Fibroblast of peridontal ligament (primary cell): ENCODE results near the gene C19orf81.
"Not testable (repeated sequence)": the region's sequence is repeated elsewhere in the genome, so short reads cannot be mapped to it uniquely, and the experiment has no call there.

Experiments
- DNase-seq: peaks from one replicate; pipeline ENCODE4 v3.0.0-alpha.2; 2010; ENCODE audit errors: extremely low read depth

C19orf81 gene

DNA sequence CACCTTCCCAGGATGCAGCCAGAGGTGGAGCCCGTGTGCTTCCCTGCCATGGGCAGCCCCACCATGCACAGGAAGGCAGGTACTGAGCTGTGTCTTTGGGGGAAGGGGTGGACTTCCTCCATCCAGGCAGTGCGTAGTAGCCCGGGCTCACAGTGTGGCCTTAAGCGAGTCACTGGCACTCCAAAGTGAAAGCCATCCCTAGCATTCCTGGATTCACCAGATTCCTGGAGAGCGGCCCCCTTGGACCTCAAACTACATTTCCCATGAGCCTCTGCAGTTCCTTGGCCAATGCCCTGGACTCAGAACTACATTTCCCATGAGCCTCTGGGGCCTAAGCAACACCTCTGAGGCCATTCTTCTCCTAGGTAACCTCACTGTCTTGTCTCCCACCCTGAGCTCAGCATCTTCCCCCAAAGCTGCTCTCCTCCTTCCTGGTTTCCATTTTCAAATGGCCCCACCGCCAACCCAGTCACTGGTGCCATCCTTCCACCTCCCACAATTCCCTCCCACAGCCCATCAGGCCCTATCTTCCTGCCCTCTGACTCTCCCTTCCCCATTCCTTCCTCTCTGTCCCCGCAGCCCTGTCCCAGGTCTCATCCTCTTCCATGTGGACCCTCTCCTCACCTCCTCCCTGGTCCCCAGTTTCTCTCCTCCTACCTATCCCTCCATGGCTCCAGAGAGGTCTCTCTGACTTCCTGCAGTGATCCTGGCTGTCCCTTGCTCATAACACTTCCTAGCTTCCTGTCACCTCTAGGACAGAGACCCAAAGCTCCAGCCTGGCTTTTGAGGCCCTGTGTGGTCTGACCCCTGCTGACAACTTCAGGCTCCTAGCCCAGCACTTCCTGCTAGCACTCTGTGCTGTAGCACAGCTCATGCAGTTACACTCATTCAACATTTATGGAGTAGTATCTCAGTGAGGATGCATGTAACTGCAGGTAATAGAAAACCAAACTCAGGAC lies at the start of gene C19orf81:
C19orf81 (plus strand) TSS at position 13 of the 959 bp plus-strand sequence; CDS start at position 13, 0 bp downstream.
- no peak for DNase-seq

DNA sequence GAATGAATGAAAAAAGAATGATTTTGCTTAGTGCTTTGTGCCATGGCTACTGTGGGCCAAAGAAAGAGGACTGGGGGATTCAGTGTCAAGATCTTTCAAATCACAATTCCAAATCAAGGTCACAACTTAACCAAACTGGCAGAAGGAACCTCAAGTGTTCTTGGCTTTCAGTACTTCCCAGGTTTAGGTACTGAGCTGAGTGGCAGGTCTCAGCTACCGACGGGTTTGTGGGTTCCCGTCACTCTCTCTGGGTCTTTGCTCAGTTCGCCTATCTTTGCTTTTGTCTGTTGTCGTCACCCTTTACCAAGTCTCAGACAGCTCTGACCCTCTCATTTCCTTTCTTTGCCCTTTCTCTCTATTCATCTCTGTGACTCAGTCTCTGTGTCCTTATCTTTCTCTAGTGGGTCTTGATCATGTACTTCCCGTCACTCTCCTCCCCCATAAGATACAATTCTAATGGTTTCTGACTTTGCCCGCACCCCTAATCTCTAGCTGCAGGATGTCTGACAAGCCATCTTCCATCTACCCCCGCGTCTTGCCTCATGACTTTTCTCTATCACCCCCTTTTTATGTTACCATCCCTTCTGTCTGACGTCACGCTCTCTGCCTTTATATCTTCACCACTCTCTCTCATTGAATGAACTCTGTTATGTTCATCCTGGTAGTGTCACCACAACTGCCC lies 47.7 kb upstream of the C19orf81 start:
- DNase-seq: no peak

DNA sequence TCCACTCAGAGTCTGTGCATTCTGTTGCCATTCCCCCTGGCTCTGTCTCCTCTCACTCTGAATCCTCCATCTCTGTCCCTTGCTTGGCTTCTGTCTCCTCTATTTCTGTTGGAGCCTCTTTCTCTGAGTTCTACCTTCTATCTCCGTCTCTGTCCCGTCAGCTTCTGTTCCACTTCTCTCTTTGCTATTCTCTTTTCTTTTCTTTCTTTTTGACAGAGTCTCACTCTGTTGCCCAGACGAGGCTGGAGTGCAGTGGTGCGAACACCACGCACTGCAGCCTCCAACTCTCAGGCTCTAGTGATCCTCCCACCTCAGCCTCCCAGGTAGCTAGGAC lies 47.2 kb upstream of the C19orf81 start:
- DNase-seq: no peak

DNA sequence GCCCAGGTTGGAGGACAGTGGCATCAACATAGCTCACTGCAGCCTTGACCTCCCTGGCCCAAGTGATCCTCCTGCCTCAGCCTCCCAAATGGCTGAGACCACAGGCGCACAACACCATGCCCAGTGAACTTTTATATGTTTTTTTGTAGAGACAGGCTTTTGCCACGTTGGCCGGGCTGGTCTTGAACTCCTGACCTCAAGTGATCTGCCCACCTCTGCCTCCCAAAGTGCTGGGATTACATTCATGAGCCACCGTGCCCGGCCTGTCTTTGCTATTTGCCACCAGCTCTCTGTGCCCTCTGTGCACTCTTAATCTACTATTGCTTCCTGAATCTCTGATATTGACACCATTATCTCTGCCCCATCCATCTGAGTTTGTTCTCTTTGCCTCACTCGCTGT lies 46.7 kb upstream of the C19orf81 start:
- DNase-seq: no peak

DNA sequence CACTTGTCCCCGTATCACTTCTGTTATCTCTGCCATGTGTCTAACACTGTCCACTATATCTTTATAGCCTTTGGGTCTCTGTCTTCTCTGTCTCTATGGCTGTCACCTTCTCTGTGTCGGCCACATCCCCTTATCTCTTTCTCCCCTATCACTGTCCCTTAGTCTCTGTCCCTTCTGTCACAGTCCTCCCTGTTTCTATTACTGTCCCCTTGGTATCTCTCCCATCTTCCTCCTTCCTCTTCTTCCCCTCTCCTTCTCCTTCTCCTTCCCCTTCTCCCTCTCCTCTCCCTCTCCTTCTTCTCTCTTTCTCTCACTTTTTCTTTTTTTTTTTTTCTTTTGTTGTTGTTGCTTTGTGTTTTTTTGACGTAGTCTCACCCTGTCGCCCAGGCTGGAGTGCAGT lies 46.3 kb upstream of the C19orf81 start:
- DNase-seq: no peak

DNA sequence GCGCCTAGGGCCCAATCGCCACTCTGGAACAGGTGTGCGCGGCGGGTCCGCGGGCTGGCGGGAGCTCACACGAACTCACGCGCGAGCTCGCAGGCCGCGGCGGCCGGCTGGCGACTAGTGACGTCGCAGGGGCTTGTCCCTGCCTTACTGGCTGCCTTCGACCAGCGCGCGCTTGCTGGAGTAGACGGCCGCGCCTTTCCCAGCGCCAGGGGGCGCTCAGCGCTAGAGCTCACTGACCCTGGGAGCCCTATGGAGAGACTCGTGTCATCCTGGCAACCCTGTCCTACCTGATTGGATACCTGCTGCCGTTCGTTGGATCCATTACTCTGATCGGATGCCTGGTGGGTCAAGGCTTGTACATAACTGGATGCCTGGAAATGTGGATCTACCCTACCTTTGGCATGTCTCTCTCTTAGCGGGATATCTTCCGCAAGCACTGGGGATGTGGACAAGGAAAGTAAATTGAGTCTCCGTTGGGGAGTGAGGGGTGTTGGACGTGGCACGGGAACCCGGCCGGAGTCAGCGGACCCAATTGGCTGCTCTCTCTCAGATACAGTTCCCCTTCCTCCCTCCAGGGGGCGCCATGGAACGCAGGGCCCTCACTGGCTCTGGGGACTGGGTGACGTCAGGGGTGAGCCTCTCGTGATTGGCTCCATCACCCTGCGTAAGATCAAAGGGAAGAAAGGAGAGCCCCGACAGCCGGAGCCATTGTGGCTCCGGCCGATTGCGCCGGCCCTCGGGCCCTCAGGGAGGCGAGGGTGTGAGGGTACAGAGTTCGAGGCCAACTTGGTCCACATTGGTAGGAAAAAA lies 44.8 kb upstream of the C19orf81 start:
- DNase-seq: not testable (repeated sequence)

DNA sequence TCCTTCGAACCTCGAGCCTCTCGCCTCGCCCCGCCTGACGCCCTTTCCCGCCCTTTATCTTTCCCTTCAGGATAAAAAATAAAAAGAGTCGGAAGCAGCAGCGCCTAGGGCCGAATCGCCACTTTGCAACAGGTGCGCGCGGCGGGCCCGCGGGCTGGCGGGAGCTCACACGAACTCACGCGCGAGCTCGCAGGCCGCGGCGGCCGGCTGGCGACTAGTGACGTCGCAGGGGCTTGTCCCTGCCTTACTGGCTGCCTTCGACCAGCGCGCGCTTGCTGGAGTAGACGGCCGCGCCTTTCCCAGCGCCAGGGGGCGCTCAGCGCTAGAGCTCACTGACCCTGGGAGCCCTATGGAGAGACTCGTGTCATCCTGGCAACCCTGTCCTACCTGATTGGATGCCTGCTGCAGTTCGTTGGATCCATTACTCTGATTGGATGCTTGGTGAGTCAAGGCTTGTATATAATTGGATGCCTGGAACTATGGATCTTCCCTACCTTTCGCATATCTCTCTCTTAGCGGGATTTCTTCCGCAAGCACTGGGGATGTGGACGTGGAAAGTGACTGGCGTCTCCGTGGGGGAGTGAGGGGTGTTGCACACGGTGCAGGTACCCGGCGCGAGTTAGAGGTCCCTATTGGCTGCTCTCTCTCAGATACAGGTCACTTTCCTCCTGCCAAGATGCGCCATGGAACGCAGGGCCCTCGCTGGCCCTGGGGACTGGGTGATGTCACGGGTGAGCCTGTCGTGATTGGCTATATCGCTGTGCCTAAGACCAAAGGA lies 43.0 kb upstream of the C19orf81 start:
- not testable (repeated sequence) for DNase-seq

DNA sequence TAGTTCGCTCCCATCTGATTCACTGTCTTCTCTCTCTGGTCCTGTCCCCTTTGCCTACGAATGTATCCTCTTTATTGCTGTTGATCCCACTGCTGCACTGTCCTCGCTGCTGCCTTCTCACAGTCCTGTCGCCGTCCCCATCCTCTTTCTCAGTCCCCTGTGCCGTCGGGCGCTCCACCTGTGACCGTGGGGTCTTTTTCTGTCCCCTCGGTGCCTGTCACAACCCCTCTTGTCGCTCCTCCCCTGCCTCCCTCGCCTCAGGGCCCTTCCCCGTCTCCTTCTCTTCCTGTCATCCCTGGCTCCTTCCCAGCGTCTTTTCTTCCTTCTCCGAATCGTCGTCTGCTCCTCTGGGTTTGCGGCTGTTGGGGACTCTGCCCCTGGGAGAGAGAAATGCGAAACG lies 41.9 kb upstream of the C19orf81 start:
- no peak for DNase-seq

DNA sequence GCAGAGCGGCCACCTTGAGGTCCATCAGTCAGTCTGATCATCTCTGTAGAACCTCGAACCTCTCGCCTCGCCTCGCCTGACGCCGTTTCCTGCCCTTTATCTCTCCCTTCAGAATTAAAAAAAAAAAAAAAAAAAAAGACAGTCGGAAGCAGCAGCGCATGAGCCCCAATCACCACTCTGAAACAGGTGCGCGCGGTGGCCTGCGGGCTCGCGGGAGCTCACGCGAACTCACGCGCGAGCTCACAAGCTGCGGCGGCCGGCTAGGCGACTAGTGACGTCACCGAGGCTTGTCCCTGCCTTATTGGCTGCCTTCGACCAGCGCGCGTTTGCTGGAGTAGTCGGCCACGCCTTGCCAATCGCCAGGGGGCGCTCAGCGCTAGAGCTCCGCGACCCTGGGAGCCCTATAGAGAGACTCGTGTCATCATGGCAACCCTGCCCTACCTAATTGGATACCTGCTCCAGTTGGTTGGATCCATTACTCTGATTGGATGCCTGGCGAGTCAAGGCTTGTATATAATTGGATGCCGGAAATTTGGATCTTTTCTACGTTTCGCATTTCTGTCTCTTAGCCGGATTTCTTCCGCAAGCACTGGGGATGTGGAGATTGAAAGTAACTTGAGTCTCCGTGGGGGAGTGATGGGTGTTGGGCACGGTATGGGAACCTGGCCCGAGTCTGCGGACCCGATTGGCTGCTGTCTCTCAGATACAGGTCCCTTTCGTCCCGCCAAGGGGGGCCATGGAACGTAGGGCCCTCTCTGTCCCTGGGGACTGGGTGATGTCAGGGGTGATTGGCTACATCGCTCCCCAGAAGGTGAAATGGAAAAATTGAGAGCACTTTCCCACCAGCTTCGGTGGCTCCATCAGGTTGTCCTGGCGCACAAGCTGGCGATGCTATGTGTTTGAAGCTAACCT lies 41.1 kb upstream of the C19orf81 start:
- peak; percentile 9 for DNase-seq

DNA sequence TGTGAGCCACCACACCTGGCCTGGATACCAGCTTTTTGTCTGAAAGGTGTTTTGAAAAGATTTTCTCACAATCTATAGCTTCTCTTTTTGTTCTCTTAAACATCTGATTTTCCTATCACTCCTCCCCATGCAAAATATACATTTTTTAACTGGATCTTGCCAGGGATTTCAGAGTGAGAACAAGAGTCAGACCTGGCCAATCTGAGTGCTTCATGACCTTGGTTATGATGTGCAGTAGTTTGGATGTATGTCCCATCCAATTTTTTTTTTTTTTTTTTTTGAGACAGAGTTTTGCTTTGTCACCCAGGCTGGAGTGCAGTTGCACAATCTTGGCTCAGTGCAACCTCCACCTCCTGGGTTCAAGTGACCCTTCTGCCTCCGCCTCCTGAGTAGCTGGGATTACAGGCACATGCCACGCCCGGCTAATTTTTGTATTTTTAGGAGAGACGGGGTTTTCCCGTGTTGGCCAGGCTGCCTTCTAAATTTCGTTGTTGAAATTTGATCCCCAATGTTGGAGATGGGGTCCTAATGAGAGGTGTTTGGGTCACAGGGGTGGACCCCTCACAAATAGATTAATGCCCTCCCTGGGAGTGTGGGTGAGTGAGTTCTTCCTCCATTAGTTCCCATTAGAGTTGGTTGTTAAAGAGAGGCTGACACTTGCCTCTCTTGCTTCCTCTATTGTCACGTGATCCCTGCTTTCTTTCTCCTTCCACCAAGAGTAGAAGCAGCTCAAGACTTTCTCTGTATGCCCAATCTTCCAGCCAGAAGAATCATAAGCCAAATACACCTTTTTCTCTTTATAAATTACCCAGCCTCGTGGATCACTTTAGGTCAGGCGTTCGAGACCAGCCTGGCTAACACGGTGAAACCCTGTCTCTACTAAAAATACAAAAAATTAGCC lies 36.5 kb upstream of the C19orf81 start:
- not testable (repeated sequence) for DNase-seq

DNA sequence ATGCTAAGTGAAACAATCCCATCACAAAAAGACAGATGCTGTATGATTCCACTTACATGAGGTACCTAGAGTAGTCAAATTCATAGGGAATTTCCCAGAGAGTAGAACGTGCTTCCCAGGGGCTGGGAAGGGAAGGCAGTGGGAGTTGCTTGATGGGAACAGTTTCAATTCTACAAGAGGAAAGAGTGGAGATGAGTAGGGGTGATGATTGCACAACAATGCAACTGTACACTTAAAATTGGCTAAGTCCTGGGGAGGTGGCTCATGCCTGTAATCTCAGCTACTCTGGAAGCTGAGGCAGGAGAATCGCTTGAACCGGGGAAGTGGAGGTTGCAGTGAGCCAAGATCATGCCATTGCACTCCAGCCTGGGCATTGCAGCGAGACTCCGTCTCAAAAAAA lies 30.9 kb upstream of the C19orf81 start:
- DNase-seq: not testable (repeated sequence)

DNA sequence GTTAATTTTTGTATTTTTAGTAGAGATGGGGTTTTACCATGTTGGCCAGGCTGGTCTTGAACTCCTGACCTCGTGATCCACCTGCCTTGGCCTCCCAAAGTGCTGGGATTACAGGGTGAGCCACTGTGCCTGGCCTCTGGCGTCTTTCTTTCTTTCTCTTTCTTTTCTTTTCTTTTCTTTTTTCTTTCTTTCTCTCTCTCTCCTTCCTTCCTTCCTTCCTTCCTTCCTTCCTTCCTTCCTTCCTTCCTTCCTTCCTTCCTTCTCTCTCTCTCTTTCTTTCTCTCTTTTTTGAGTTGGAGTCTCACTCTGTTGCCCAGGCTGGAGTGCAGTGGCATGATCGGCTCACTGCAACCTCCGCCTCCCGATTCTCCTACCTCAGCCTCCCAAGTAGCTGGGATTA lies 30.1 kb upstream of the C19orf81 start:
- DNase-seq: not testable (repeated sequence)

DNA sequence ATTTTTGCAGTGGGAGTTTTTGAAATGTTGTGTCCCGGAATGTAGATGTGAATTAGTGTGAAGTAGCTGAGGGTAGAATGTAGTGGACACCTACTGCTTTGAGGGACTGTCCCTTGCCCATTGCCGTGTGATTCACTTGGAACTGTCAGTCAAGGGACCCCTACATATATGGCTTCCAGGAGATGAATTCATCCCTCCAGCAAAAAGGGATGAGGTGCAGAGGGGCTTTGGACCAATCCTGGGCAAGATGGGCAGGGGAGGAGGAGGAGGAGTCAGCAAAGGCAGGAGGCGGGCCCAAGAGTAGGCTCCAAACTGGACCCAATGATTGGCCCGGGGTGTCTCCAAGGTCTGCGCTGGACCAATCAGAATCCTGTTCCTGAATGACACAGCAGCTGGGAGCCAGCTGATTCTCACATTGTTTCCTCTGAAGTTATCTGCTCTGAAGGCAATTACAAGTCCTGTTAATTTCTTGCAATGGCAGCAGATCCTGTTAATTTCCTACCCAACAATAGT lies 28.8 kb upstream of the C19orf81 start:
- not testable (repeated sequence) for DNase-seq

DNA sequence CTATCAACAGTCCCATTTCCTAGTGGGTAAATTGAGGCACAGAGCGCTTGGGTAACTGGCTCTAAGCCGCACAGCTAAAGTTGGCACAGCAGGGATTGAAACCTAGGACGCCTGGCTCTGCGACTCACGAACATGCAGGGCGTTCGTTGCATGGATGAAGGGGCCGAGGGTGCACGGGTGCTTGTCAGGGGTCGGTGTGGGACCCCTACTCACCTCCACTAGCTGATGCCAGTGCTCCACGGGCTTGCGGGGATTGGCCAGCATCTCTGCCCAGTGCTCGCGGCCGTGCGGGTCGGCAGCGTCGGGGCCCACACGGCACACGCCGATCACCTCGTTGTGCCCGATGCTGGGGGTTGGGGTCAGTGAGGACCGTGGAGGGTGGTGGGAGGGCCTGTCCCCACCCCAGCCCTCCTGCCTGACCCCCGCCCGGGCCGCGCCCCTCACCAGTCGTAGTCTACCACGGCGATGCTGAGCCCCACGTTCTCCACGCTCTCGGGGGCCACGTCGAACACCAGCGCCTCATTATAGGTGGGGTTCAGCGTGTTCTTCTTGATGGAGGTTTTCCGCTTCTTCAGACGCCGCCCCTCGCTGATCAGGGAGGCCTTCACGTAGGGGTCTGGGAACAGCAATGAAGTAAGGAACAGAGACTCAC lies 24.2 kb upstream of the C19orf81 start:
- DNase-seq: no peak

DNA sequence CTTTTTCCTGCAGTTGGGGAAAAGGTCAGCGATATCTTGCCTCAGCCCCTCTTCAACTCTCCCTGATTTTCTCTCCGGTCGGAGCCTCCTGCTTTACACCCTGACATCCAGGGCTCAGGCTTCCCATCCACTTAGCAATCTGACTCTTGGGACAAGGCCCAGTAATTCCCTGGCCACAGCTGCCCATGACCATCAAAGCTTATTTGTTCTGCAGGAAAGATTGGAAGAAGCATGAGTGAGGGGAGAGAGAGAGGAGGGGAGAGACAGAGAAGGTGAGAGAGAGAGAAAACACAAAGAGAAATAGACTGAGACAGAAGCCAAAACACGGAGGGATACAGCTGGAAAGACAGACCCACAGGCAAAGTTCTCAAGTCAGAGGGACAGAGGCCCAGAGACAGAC lies 23.2 kb upstream of the C19orf81 start:
- no peak for DNase-seq

DNA sequence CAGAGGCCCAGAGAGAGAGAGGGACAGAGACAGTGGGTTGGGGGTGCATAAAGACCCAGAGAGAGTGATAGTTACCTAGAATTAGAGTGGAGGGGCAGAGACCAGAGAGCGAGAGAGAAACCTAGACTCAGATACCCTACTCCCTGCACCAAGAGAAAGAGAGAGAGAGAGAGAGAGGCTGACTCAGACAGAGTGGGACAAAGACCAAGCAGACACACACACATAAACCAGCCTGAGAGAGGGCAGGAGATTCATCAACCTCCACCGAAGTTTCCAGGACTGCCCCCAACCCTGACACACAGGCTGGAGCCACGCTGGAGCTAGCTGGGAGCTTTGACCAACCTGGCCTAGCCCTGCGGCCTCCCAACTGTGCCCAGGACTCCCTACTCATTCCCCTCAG lies 22.4 kb upstream of the C19orf81 start:
- DNase-seq: no peak

DNA sequence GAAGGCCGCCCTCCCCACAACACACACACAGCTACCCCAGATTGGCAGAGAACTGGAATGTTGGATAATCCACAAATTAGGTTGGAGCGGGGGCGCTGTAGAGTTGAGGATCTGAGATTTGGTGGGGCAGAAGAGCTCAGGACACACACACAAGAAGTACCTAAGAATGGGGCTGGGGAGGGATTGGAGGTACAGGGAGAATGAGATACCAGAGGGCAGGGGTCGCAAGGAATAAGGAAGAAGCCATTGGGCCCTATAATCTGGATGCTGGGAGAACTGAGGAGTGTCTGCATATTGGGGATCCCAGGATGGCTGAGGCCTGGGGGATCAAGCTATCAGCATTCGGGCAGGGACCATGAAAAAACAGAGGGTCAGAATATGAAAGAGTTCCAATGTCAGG lies 21.1 kb upstream of the C19orf81 start:
- DNase-seq: no peak

DNA sequence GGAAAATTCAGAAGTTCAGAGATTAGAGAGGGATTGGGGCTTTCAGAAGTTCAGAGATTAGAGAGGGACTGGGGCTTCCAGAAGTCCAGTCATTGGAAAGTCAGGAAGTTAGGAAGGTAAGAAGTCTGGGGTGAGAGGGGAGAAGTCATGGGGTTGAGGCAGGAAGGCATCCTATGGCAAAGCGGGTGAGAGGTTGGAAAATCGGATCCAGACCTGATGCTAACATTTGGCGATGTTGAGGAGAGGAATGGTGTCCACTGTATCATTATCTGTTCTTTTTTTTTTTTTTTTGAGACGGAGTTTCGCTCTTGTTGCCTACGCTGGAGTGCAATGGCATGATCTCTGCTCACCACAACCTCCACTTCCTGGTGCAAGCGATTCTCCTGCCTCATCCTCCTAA lies 20.7 kb upstream of the C19orf81 start:
- DNase-seq: no peak

DNA sequence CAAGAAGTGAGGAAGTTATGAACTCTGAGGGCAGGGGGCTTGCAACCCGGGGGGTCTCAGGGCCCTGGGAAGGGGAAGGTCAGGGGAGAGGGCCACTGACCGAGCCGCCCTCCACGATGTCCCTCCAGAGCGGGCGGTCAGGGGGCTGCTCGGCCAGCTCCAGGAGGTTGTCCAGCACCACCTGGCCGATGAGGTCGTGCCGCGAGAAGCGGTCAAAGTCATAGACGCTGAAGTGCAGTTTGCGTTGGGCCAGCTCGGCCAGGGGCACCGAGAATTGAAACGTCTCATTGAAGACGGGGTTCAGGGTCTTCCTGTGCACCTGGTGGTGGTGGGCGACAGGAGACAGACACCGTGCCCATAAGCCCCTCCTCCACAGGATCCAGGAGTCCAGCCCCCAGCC lies 20.1 kb upstream of the C19orf81 start:
- no peak for DNase-seq
